HEK293 (cell line): ENCODE measurements around the gene ACSM3.
A peak's percentile ranks its signal among the peaks of the same experiment; 100 is the strongest.

Experiments used
- SCRT2 ChIP-seq: fragments of 450-650 bp; formaldehyde crosslinking; IDR thresholded peaks from 2 replicates; pipeline ENCODE4 v1.5.1; 2016; ENCODE audit warnings: missing biosample characterization, missing genetic modification characterization
- SETDB1 ChIP-seq: IDR thresholded peaks from one replicate; pipeline ENCODE4 v1.6.1; 2017; ENCODE audit warnings: mild to moderate bottlenecking, low read length, moderate library complexity, mixed read lengths; ENCODE audit not compliant: insufficient read length
- SP2 ChIP-seq: fragments of 450-650 bp; formaldehyde crosslinking; IDR thresholded peaks from 2 replicates; pipeline ENCODE4 v1.5.1; 2016; ENCODE audit warnings: missing biosample characterization, missing genetic modification characterization
- YY2 ChIP-seq: fragments of 450-650 bp; formaldehyde crosslinking; IDR thresholded peaks from 2 replicates; pipeline ENCODE4 v1.5.1; 2016; ENCODE audit warnings: missing biosample characterization, missing genetic modification characterization
- ZBTB1 ChIP-seq: fragments of 450-650 bp; formaldehyde crosslinking; IDR thresholded peaks from 2 replicates; pipeline ENCODE4 v1.5.1; 2016; ENCODE audit warnings: missing biosample characterization, missing genetic modification characterization
- ZIC2 ChIP-seq: fragments of 450-650 bp; formaldehyde crosslinking; IDR thresholded peaks from 2 replicates; pipeline ENCODE4 v1.5.1; 2016; ENCODE audit warnings: missing biosample characterization, missing genetic modification characterization
- ZNF132 ChIP-seq: fragments of 450-650 bp; formaldehyde crosslinking; IDR thresholded peaks from 2 replicates; pipeline ENCODE4 v1.5.1; 2017; ENCODE audit warnings: missing biosample characterization, missing genetic modification characterization, borderline replicate concordance
- ZNF184 ChIP-seq: fragments of 450-650 bp; IDR thresholded peaks from 2 replicates; pipeline ENCODE4 v1.5.1; 2018; ENCODE audit warnings: missing biosample characterization, mild to moderate bottlenecking, missing genetic modification characterization
- ZNF2 ChIP-seq: fragments of 450-650 bp; formaldehyde crosslinking; IDR thresholded peaks from 2 replicates; pipeline ENCODE4 v1.5.1; 2016; ENCODE audit warnings: missing biosample characterization, missing genetic modification characterization
- ZNF211 ChIP-seq: fragments of 450-650 bp; formaldehyde crosslinking; IDR thresholded peaks from 2 replicates; pipeline ENCODE4 v1.5.1; 2016; ENCODE audit warnings: low read depth, missing biosample characterization, missing genetic modification characterization
- ZNF221 ChIP-seq: fragments of 450-650 bp; formaldehyde crosslinking; IDR thresholded peaks from 2 replicates; pipeline ENCODE4 v1.5.1; 2017; ENCODE audit warnings: missing biosample characterization, missing genetic modification characterization, borderline replicate concordance
- ZNF354C ChIP-seq: fragments of 450-650 bp; formaldehyde crosslinking; IDR thresholded peaks from 2 replicates; pipeline ENCODE4 v1.5.1; 2016; ENCODE audit warnings: missing biosample characterization, missing genetic modification characterization, low read depth, borderline replicate concordance
- ZNF37A ChIP-seq: fragments of 450-650 bp; IDR thresholded peaks from 2 replicates; pipeline ENCODE4 v1.5.1; 2018; ENCODE audit warnings: missing biosample characterization, missing genetic modification characterization
- ZNF426 ChIP-seq: fragments of 450-650 bp; formaldehyde crosslinking; IDR thresholded peaks from 2 replicates; pipeline ENCODE4 v1.5.1; 2017; ENCODE audit warnings: missing biosample characterization, missing genetic modification characterization, mild to moderate bottlenecking, inconsistent platforms, moderate library complexity
- ZNF433 ChIP-seq: fragments of 450-650 bp; formaldehyde crosslinking; IDR thresholded peaks from 2 replicates; pipeline ENCODE4 v1.5.1; 2016; ENCODE audit warnings: missing biosample characterization, missing genetic modification characterization, low read depth
- ZNF561 ChIP-seq: fragments of 450-650 bp; IDR thresholded peaks from 2 replicates; pipeline ENCODE4 v1.5.1; 2018; ENCODE audit warnings: missing biosample characterization, missing genetic modification characterization, borderline replicate concordance
- ZNF777 ChIP-seq: fragments of 450-650 bp; formaldehyde crosslinking; IDR thresholded peaks from 2 replicates; pipeline ENCODE4 v1.5.1; 2017; ENCODE audit warnings: missing biosample characterization, missing genetic modification characterization, borderline replicate concordance
- ZNF791 ChIP-seq: fragments of 450-650 bp; formaldehyde crosslinking; IDR thresholded peaks from 2 replicates; pipeline ENCODE4 v1.5.1; 2016; ENCODE audit warnings: missing biosample characterization, missing genetic modification characterization
- ZSCAN30 ChIP-seq: fragments of 450-650 bp; IDR thresholded peaks from 2 replicates; pipeline ENCODE4 v1.5.1; 2018; ENCODE audit warnings: missing biosample characterization, mild to moderate bottlenecking, missing genetic modification characterization, moderate library complexity
- ZXDB ChIP-seq: fragments of 450-650 bp; formaldehyde crosslinking; IDR thresholded peaks from 2 replicates; pipeline ENCODE4 v1.5.1; 2016; ENCODE audit warnings: missing biosample characterization, missing genetic modification characterization
- TF ChIP-seq, protein P1 (sequence below): fragments of 450-650 bp; formaldehyde crosslinking; IDR thresholded peaks from 2 replicates; pipeline ENCODE4 v1.5.1; 2016; ENCODE audit warnings: missing biosample characterization, missing genetic modification characterization, borderline replicate concordance
- TF ChIP-seq, protein P2 (sequence below): fragments of 450-650 bp; formaldehyde crosslinking; IDR thresholded peaks from 2 replicates; pipeline ENCODE4 v1.5.1; 2017; ENCODE audit warnings: missing biosample characterization, missing genetic modification characterization
- TF ChIP-seq, protein P3 (sequence below): fragments of 450-650 bp; formaldehyde crosslinking; IDR thresholded peaks from 2 replicates; pipeline ENCODE4 v1.5.1; 2016; ENCODE audit warnings: missing biosample characterization, missing genetic modification characterization
- TF ChIP-seq, protein P4 (sequence below): fragments of 450-650 bp; formaldehyde crosslinking; IDR thresholded peaks from 2 replicates; pipeline ENCODE4 v1.5.1; 2016; ENCODE audit warnings: missing biosample characterization, missing genetic modification characterization
- TF ChIP-seq, protein P5 (sequence below): fragments of 450-650 bp; formaldehyde crosslinking; IDR thresholded peaks from 2 replicates; pipeline ENCODE4 v1.5.1; 2016; ENCODE audit warnings: missing biosample characterization, missing genetic modification characterization

The ACSM3 gene

DNA sequence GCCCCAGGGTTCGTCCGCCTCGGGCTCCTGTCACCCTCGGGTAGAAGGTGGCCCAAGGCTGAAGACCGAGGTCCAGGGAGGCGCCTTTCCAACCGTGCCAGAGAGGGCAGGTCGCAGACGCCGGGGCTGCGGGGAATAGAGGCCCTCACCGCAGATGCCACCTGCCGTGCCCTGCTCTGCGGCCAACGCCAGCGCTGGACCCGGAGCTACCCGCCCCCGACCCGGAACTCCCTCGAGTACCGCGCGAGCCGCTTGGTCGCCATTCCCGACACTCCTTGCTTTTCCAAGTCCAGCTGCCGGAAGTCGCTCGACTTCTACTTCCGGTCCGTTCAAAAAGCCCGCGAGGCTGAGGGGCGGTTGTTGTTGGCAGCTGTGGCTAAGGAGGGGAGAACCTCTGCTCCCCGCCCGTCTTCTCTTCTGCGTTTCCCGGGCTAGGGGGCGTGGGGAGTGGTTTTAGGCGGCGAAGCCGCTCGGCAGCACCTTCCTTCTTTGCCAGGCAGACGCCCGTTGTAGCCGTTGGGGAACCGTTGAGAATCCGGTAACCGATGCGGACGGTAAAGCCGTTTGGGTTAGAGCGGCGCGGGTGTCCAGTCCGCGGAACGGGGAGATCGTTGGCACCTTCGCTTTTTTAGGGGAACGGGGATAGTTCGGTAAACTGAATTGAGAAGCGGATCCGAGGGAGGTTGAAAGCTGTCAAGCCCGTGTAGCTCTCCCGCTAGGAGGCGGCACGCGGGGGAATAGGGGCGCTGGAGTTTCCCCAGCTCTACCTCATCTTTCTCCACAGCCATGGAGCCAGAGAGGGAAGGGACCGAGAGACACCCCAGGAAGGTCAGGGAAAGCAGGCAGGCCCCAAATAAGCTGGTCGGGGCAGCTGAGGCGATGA, 42.6 kb downstream of the ACSM3 start, which contains the start of the genes ERI2 and REXO5 (continued):
- TF ChIP-seq, protein P1, sequence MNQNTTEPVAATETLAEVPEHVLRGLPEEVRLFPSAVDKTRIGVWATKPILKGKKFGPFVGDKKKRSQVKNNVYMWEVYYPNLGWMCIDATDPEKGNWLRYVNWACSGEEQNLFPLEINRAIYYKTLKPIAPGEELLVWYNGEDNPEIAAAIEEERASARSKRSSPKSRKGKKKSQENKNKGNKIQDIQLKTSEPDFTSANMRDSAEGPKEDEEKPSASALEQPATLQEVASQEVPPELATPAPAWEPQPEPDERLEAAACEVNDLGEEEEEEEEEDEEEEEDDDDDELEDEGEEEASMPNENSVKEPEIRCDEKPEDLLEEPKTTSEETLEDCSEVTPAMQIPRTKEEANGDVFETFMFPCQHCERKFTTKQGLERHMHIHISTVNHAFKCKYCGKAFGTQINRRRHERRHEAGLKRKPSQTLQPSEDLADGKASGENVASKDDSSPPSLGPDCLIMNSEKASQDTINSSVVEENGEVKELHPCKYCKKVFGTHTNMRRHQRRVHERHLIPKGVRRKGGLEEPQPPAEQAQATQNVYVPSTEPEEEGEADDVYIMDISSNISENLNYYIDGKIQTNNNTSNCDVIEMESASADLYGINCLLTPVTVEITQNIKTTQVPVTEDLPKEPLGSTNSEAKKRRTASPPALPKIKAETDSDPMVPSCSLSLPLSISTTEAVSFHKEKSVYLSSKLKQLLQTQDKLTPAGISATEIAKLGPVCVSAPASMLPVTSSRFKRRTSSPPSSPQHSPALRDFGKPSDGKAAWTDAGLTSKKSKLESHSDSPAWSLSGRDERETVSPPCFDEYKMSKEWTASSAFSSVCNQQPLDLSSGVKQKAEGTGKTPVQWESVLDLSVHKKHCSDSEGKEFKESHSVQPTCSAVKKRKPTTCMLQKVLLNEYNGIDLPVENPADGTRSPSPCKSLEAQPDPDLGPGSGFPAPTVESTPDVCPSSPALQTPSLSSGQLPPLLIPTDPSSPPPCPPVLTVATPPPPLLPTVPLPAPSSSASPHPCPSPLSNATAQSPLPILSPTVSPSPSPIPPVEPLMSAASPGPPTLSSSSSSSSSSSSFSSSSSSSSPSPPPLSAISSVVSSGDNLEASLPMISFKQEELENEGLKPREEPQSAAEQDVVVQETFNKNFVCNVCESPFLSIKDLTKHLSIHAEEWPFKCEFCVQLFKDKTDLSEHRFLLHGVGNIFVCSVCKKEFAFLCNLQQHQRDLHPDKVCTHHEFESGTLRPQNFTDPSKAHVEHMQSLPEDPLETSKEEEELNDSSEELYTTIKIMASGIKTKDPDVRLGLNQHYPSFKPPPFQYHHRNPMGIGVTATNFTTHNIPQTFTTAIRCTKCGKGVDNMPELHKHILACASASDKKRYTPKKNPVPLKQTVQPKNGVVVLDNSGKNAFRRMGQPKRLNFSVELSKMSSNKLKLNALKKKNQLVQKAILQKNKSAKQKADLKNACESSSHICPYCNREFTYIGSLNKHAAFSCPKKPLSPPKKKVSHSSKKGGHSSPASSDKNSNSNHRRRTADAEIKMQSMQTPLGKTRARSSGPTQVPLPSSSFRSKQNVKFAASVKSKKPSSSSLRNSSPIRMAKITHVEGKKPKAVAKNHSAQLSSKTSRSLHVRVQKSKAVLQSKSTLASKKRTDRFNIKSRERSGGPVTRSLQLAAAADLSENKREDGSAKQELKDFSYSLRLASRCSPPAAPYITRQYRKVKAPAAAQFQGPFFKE, result no peak
- TF ChIP-seq ZNF132 (tag by site-specific recombination) (no peak), ZNF791 (tag by site-specific recombination) (no peak), ZSCAN30 (tag by site-specific recombination) (0 out of 2 replicates have a peak, but pooled peaks have one; percentile 7), SCRT2 (tag by site-specific recombination) (no peak), YY2 (tag by site-specific recombination) (peak; percentile 84), ZNF221 (tag by site-specific recombination) (no peak), ZNF211 (tag by site-specific recombination) (no peak), ZBTB1 (tag by site-specific recombination) (no peak), ZNF354C (tag by site-specific recombination) (no peak), ZNF426 (tag by site-specific recombination) (no peak), ZNF777 (tag by site-specific recombination) (0 out of 2 replicates have a peak, but pooled peaks have one; percentile 48), ZNF561 (tag by site-specific recombination) (peak; percentile 15; the same call in 1 of the 2 replicates), ZNF2 (peak; percentile 27; the same call in 1 of the 2 replicates), ZNF184 (tag by site-specific recombination) (no peak), SP2 (tag by site-specific recombination) (peak; percentile 95), ZNF433 (tag by site-specific recombination) (no peak), SETDB1 (no peak), ZIC2 (tag by site-specific recombination) (peak; percentile 22; the same call in 1 of the 2 replicates), ZNF37A (tag by site-specific recombination) (no peak), ZXDB (tag by site-specific recombination) (peak; percentile 77)
- TF ChIP-seq, protein P2, sequence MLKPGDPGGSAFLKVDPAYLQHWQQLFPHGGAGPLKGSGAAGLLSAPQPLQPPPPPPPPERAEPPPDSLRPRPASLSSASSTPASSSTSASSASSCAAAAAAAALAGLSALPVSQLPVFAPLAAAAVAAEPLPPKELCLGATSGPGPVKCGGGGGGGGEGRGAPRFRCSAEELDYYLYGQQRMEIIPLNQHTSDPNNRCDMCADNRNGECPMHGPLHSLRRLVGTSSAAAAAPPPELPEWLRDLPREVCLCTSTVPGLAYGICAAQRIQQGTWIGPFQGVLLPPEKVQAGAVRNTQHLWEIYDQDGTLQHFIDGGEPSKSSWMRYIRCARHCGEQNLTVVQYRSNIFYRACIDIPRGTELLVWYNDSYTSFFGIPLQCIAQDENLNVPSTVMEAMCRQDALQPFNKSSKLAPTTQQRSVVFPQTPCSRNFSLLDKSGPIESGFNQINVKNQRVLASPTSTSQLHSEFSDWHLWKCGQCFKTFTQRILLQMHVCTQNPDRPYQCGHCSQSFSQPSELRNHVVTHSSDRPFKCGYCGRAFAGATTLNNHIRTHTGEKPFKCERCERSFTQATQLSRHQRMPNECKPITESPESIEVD, result no peak
- TF ChIP-seq, protein P3, sequence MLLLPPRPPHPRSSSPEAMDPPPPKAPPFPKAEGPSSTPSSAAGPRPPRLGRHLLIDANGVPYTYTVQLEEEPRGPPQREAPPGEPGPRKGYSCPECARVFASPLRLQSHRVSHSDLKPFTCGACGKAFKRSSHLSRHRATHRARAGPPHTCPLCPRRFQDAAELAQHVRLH, result 0 out of 2 replicates have a peak, but pooled peaks have one; percentile 44
- TF ChIP-seq, protein P4, sequence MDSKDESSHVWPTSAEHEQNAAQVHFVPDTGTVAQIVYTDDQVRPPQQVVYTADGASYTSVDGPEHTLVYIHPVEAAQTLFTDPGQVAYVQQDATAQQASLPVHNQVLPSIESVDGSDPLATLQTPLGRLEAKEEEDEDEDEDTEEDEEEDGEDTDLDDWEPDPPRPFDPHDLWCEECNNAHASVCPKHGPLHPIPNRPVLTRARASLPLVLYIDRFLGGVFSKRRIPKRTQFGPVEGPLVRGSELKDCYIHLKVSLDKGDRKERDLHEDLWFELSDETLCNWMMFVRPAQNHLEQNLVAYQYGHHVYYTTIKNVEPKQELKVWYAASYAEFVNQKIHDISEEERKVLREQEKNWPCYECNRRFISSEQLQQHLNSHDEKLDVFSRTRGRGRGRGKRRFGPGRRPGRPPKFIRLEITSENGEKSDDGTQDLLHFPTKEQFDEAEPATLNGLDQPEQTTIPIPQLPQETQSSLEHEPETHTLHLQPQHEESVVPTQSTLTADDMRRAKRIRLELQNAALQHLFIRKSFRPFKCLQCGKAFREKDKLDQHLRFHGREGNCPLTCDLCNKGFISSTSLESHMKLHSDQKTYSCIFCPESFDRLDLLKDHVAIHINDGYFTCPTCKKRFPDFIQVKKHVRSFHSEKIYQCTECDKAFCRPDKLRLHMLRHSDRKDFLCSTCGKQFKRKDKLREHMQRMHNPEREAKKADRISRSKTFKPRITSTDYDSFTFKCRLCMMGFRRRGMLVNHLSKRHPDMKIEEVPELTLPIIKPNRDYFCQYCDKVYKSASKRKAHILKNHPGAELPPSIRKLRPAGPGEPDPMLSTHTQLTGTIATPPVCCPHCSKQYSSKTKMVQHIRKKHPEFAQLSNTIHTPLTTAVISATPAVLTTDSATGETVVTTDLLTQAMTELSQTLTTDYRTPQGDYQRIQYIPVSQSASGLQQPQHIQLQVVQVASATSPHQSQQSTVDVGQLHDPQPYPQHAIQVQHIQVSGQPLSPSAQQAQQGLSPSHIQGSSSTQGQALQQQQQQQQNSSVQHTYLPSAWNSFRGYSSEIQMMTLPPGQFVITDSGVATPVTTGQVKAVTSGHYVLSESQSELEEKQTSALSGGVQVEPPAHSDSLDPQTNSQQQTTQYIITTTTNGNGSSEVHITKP (tag by site-specific recombination), result peak; percentile 93
- TF ChIP-seq, protein P5, sequence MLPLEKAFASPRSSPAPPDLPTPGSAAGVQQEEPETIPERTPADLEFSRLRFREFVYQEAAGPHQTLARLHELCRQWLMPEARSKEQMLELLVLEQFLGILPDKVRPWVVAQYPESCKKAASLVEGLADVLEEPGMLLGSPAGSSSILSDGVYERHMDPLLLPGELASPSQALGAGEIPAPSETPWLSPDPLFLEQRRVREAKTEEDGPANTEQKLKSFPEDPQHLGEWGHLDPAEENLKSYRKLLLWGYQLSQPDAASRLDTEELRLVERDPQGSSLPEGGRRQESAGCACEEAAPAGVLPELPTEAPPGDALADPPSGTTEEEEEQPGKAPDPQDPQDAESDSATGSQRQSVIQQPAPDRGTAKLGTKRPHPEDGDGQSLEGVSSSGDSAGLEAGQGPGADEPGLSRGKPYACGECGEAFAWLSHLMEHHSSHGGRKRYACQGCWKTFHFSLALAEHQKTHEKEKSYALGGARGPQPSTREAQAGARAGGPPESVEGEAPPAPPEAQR (tag by site-specific recombination), result no peak
